Esophagus squamous epithelium (tissue), 5 donors: Measurements from ENCODE around the gene EPB41L4B. TPM values are rescaled to one million over a fixed set of nuclear protein-coding genes. Genes with fewer than 3 reads are reported as not detected.

Experiments used
- DNase-seq: peaks from one replicate; lab custom pipeline; 2025; lab: John Stamatoyannopoulos, UW
- H3K27ac ChIP-seq, 4 donors: fragments of 200-600 bp; sonication (generic); one replicate each; pipeline ENCODE4 v1.5.1; 2016 to 2019; ENCODE audit warnings: mild to moderate bottlenecking in 1 of 4
- H3K27me3 ChIP-seq, 4 donors: fragments of 200-600 bp; sonication (generic); 1 replicate in 3 of 4; 2 replicates in 1 of 4; pipeline versions ENCODE4 v1.5.1 to v1.6.0; 2017 to 2021; ENCODE audit warnings: antibody characterized with exemption in 1 of 4
- H3K36me3 ChIP-seq, 3 donors: fragments of 200-600 bp; sonication (generic); one replicate each; pipeline ENCODE4 v1.5.1; 2016 to 2019
- H3K4me1 ChIP-seq, 3 donors: fragments of 200-600 bp; sonication (generic); one replicate each; pipeline ENCODE4 v1.5.1; 2017 to 2019
- H3K4me3 ChIP-seq, 4 donors: fragments of 200-600 bp; sonication (generic); 1 replicate in 3 of 4; 2 replicates in 1 of 4; pipeline ENCODE4 v1.5.1; 2016 to 2019; ENCODE audit warnings: mild to moderate bottlenecking in 2 of 4, moderate library complexity in 1 of 4
- H3K9me3 ChIP-seq, 3 donors: fragments of 200-600 bp; sonication (generic); one replicate each; pipeline ENCODE4 v1.5.1; 2016 to 2019
- CTCF ChIP-seq, 6 experiments: fragments of 450-650 bp in 4 of 6; fragments of 200-600 bp in 2 of 6; sonication (generic) in 2 of 6; IDR thresholded peaks; one replicate each; pipeline ENCODE4 v1.5.1; 2016 to 2019; ENCODE audit warnings: antibody characterized with exemption in 6 of 6, mild to moderate bottlenecking in 4 of 6, moderate library complexity in 4 of 6
- POLR2A ChIP-seq, 4 donors: fragments of 450-650 bp; IDR thresholded peaks; one replicate each; pipeline ENCODE4 v1.6.1; 2017; ENCODE audit warnings: antibody characterized with exemption in 4 of 4, mild to moderate bottlenecking in 4 of 4, moderate library complexity in 3 of 4
- WGBS, 2 donors: methylation state at CpG; one replicate each; pipeline ENCODE4 v1.1.5; 2018; 5-methylcytosine and 5-hydroxymethylcytosine counted together
- intact Hi-C: fragments of 100-400 bp; cut with DNase I; formaldehyde crosslinking; loops from one replicate; pipeline ENCODE4 v1.15.0; 2022
- total RNA-seq, 4 donors: library from RNA; depleted of rRNA; stranded (reverse); fragments of >200 nt; gene quantifications; one replicate each; pipeline ENCODE4 v1.1.0, GENCODE V29; 2016
- donor health status: DM: yes; HTN: yes; CAD: no.

The EPB41L4B gene
- total RNA-seq, 4 donors from 2014 or later = 0.45 to 3.8 (median 1.8) TPM

GRCh38 chr9:109250771-109251079 lies 70.1 kb downstream of the EPB41L4B start:
- no peak overlapping the region for H3K27ac ChIP-seq
- no peak overlapping the region for H3K4me3 ChIP-seq
- WGBS, 2 donors = 81 to 92% methylated on average over 3 of the region's 3 CpGs
- no peak for TF ChIP-seq CTCF (IDR thresholded peaks at IDR 0.05)
- no peak for TF ChIP-seq POLR2A (IDR thresholded peaks at IDR 0.05)
- H3K4me1 ChIP-seq = peaks cover 0 to 7% (median 4%) of the 10 kb centered on the region in 3 donors
- intact Hi-C loops = loop anchor here (10.0 kb wide), 1 partner anchor 64 kb away; no protein-coding TSS in a partner anchor
- H3K27me3 ChIP-seq = peaks cover 0 to 8% (median 0%) of the 10 kb centered on the region in 4 donors
- H3K36me3 ChIP-seq = no peaks in the 10 kb centered on the region
- DNase-seq = no peak
- H3K9me3 ChIP-seq = no peaks in the 10 kb centered on the region

GRCh38 chr9:109250311-109250741 lies 70.5 kb downstream of the EPB41L4B start:
- Histone ChIP-seq H3K27ac (no peak overlapping the region), H3K36me3 (no peaks in the 10 kb centered on the region), H3K9me3 (no peaks in the 10 kb centered on the region), H3K27me3 (peaks cover 0 to 12% (median 0%) of the 10 kb centered on the region in 4 donors), H3K4me3 (no peak overlapping the region), H3K4me1 (peaks cover 0 to 7% (median 4%) of the 10 kb centered on the region in 3 donors)
- 95 to 97% methylated on average over 8 to 9 of the region's 12 CpGs for WGBS, 2 donors
- TF ChIP-seq CTCF (IDR thresholded peaks at IDR 0.05) = no peak
- TF ChIP-seq POLR2A (IDR thresholded peaks at IDR 0.05) = no peak
- intact Hi-C loops = loop anchor here (10.0 kb wide), 1 partner anchor 64 kb away; no protein-coding TSS in a partner anchor
- no peak for DNase-seq

- Histone ChIP-seq H3K36me3 (no peaks in the 10 kb centered on the region), H3K4me1 (peaks cover 0 to 7% (median 4%) of the 10 kb centered on the region in 3 donors), H3K27ac (no peak overlapping the region), H3K27me3 (peaks cover 0 to 18% (median 0%) of the 10 kb centered on the region in 4 donors), H3K4me3 (no peak overlapping the region), H3K9me3 (no peaks in the 10 kb centered on the region)
- TF ChIP-seq CTCF (IDR thresholded peaks at IDR 0.05) (no peak), POLR2A (IDR thresholded peaks at IDR 0.05) (no peak)
- no peak for DNase-seq
- intact Hi-C loops = loop anchor here (10.0 kb wide), 1 partner anchor 65 kb away; no protein-coding TSS in a partner anchor
- 77 to 82% methylated on average over 3 to 5 of the region's 5 CpGs for WGBS, 2 donors
Observed at GRCh38 chr9:109249615-109250014, 71.2 kb downstream of the EPB41L4B start.

GRCh38 chr9:109248133-109248581 lies 72.7 kb downstream of the EPB41L4B start:
- H3K27me3 ChIP-seq = peaks cover 0 to 28% (median 0%) of the 10 kb centered on the region in 4 donors
- no peaks in the 10 kb centered on the region for H3K4me1 ChIP-seq
- H3K36me3 ChIP-seq = no peaks in the 10 kb centered on the region
- no peaks in the 10 kb centered on the region for H3K9me3 ChIP-seq
- H3K4me3 ChIP-seq = no peak overlapping the region
- TF ChIP-seq POLR2A (IDR thresholded peaks at IDR 0.05) = no peak
- no peak for TF ChIP-seq CTCF (IDR thresholded peaks at IDR 0.05)
- DNase-seq = no peak
- H3K27ac ChIP-seq = no peak overlapping the region
- WGBS, 2 donors = 70 to 73% methylated on average over 7 of the region's 7 CpGs
- intact Hi-C loops = no loop called here

GRCh38 chr9:109247228-109247627 lies 73.6 kb downstream of the EPB41L4B start:
- intact Hi-C loops = no loop called here
- no peak for TF ChIP-seq POLR2A (IDR thresholded peaks at IDR 0.05)
- TF ChIP-seq CTCF (IDR thresholded peaks at IDR 0.05) = no peak
- no peak for DNase-seq
- Histone ChIP-seq H3K4me1 (no peaks in the 10 kb centered on the region), H3K4me3 (no peak overlapping the region), H3K27ac (no peak overlapping the region), H3K9me3 (no peaks in the 10 kb centered on the region), H3K27me3 (peaks cover 0 to 28% (median 0%) of the 10 kb centered on the region in 4 donors), H3K36me3 (no peaks in the 10 kb centered on the region)
